Thoracic aorta (tissue), 2 donors: ENCODE data around the gene ARMC2. TPM values are rescaled to one million over a fixed set of nuclear protein-coding genes. Genes with fewer than 3 reads are reported as not detected.

Experiments used
- ATAC-seq: fragments of 150-250 bp; one replicate; pipeline ENCODE4 v1.8.0; 2017; ENCODE audit warnings: low read depth; ENCODE audit not compliant: insufficient number of reproducible peaks, low FRiP score
- DNase-seq: peaks from one replicate; pipeline ENCODE4 v3.0.0-alpha.2; 2020; ENCODE audit warnings: low spot score
- H3K27ac ChIP-seq, 2 donors: fragments of 200-600 bp; sonication (generic); 1 replicate in 1 of 2; 2 replicates in 1 of 2; pipeline ENCODE4 v1.5.1; 2016; ENCODE audit warnings: mild to moderate bottlenecking in 2 of 2, moderate library complexity in 2 of 2
- H3K27me3 ChIP-seq: fragments of 200-600 bp; sonication (generic); replicated peaks from 2 replicates; pipeline ENCODE4 v1.6.0; 2016; ENCODE audit warnings: mild to moderate bottlenecking; ENCODE audit not compliant: insufficient read depth
- H3K36me3 ChIP-seq: fragments of 200-600 bp; sonication (generic); one replicate; pipeline ENCODE4 v1.5.1; 2016
- H3K4me1 ChIP-seq, 2 donors: fragments of 200-600 bp; sonication (generic); 1 replicate in 1 of 2; 2 replicates in 1 of 2; pipeline versions ENCODE4 v1.5.1 to v1.6.0; 2016; ENCODE audit warnings: low read depth in 2 of 2, mild to moderate bottlenecking in 1 of 2; ENCODE audit not compliant: control insufficient read depth in 1 of 2
- H3K4me3 ChIP-seq: fragments of 200-600 bp; sonication (generic); 2 replicates; pipeline ENCODE4 v1.5.1; 2016; ENCODE audit warnings: mild to moderate bottlenecking
- H3K9me3 ChIP-seq: fragments of 200-600 bp; sonication (generic); 2 replicates; pipeline ENCODE4 v1.5.1; 2016
- total RNA-seq, 2 donors: library from RNA; depleted of rRNA; stranded (reverse); fragments of >200 nt; gene quantifications; one replicate each; pipeline versions ENCODE4 v1.1.0 to v1.2.3, GENCODE V29; 2016
- TF ChIP-seq, protein P1 (sequence below): fragments of 200-600 bp; sonication (generic); IDR thresholded peaks from one replicate; pipeline ENCODE4 v1.5.1; 2019; ENCODE audit warnings: antibody characterized with exemption

ARMC2 gene
- total RNA-seq, 2 donors from 2014 or later = 11.5 to 22.5 TPM

DNA sequence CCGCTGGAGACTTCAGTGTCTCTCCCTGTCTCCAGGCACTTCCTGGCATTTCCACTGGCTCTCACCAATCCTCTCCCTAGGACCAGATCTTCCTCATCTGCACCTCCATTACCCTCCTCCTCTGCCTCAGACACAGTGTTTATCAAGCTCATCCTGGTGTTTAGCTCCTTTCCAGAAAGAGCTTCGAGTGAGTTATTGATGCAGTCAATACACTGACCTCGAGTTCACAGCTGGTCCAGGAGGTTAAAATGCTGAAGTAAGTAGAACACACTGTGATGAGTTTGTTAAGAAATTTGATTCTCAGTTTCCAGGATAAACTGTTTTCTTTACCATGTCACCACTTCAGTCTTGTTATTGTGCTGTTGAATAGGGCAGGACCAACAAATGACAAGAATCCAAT is 42.1 kb upstream of the ARMC2 start:
- H3K4me3 ChIP-seq = no peak overlapping the region
- no peaks in the 10 kb centered on the region for H3K27me3 ChIP-seq
- H3K27ac ChIP-seq = no peak overlapping the region
- ATAC-seq (no peak), DNase-seq (no peak)
- peaks cover 8 to 29% of the 10 kb centered on the region in 2 donors for H3K4me1 ChIP-seq
- no peaks in the 10 kb centered on the region for H3K36me3 ChIP-seq
- no peaks in the 10 kb centered on the region for H3K9me3 ChIP-seq
- TF ChIP-seq, protein P1, sequence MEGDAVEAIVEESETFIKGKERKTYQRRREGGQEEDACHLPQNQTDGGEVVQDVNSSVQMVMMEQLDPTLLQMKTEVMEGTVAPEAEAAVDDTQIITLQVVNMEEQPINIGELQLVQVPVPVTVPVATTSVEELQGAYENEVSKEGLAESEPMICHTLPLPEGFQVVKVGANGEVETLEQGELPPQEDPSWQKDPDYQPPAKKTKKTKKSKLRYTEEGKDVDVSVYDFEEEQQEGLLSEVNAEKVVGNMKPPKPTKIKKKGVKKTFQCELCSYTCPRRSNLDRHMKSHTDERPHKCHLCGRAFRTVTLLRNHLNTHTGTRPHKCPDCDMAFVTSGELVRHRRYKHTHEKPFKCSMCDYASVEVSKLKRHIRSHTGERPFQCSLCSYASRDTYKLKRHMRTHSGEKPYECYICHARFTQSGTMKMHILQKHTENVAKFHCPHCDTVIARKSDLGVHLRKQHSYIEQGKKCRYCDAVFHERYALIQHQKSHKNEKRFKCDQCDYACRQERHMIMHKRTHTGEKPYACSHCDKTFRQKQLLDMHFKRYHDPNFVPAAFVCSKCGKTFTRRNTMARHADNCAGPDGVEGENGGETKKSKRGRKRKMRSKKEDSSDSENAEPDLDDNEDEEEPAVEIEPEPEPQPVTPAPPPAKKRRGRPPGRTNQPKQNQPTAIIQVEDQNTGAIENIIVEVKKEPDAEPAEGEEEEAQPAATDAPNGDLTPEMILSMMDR = no peak

DNA sequence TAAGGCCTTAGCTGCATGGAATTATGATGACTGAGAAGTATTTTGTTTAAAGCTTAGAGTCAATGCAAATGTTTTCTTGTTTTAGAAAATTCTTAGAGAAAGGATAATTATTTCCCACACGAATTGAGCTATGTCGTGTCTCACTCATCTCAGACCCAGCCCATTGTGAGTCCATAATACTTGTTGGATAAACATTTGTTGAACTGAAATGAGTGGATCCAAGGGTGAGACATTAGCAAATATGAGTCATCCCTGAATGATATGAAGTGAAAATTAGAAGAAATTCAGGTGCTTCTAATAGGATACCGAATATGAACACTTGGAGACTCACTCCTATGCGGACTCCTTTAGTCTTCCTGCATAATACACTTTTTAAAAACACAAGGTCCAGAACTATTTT is 41.6 kb upstream of the ARMC2 start:
- ATAC-seq (no peak), DNase-seq (no peak)
- H3K9me3 ChIP-seq = no peaks in the 10 kb centered on the region
- H3K36me3 ChIP-seq = no peaks in the 10 kb centered on the region
- TF ChIP-seq, protein P1 = no peak
- H3K27me3 ChIP-seq = no peaks in the 10 kb centered on the region
- H3K27ac ChIP-seq = no peak overlapping the region
- no peak overlapping the region for H3K4me3 ChIP-seq
- peaks cover 8 to 29% of the 10 kb centered on the region in 2 donors for H3K4me1 ChIP-seq

DNA sequence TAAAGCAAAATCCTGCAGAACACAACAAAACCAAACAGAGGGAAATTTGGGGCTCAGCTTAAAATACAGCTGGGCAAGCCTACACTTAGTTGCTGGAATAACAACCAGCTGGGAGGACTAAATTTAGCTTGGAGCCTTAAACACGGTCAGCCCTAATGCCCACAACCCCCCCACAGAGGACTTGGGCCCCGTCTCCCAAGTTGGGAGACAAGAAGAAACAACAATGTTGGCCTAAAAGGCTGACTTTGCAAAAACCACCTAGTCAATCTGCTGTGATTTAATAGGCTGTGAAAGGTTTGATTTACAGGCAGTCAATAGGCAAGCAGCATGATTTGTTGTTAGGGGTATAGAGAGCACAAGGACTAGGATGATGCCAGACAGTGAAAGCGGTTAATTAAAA is 40.3 kb upstream of the ARMC2 start:
- DNase-seq (no peak), ATAC-seq (no peak)
- TF ChIP-seq, protein P1 = no peak
- H3K4me3 ChIP-seq = no peak overlapping the region
- no peak overlapping the region for H3K27ac ChIP-seq
- H3K27me3 ChIP-seq = no peaks in the 10 kb centered on the region
- H3K9me3 ChIP-seq = no peaks in the 10 kb centered on the region
- H3K4me1 ChIP-seq = peaks cover 8 to 29% of the 10 kb centered on the region in 2 donors
- no peaks in the 10 kb centered on the region for H3K36me3 ChIP-seq

DNA sequence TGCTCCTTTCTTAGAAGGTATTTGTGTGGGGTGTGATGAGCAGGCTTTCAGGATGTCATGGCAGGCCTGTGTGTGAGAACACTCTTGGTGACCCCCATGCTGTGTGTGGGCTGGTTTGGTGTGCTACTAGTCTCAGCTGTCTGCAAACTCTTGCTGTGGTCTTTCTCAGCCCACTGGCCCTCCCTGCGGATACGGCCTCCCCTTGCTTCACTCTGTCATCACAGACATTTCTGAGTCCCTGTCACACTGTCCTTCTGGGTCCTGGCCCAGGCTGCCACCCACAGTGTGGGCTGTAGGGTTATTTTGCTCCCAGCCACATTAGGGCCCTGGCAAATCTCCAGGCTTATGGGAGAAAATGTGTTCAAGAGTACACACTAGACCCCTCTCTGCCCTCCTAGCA is 39.0 kb upstream of the ARMC2 start:
- H3K4me1 ChIP-seq = peaks cover 8 to 29% of the 10 kb centered on the region in 2 donors
- no peaks in the 10 kb centered on the region for H3K36me3 ChIP-seq
- H3K9me3 ChIP-seq = no peaks in the 10 kb centered on the region
- no peaks in the 10 kb centered on the region for H3K27me3 ChIP-seq
- no peak overlapping the region for H3K4me3 ChIP-seq
- no peak for ATAC-seq
- no peak for DNase-seq
- TF ChIP-seq, protein P1 = no peak
- H3K27ac ChIP-seq = no peak overlapping the region

DNA sequence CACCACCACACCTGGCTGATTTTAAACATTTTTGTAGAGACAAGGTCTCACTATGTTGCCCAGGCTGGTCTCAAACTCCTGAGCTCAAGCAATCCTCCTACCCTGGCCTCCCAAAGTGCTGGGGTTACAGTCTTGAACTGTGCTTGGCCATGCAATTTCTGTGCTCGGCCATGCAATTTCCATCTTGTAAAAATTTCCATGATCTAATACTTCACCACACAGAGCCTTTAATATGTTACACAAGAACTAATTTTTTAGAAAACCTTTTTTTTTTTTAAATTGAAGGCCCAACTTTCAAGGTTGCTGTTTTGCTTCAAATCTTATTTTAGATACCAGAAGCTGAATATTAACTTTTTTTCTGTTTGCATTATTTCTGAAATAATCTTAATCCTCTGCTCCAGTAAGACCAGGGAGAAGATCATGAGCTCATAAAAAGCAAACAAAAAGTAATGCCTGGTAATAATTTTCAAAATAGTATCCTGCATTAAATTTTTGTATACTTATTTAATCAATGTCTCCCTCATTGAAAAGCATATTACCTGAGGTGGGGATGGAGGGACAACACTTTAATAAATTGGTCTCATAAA is 38.1 kb upstream of the ARMC2 start:
- Histone ChIP-seq H3K9me3 (no peaks in the 10 kb centered on the region), H3K27me3 (no peaks in the 10 kb centered on the region), H3K36me3 (no peaks in the 10 kb centered on the region), H3K4me3 (no peak overlapping the region), H3K27ac (no peak overlapping the region), H3K4me1 (peaks cover 8 to 29% of the 10 kb centered on the region in 2 donors)
- TF ChIP-seq, protein P1 = no peak
- DNase-seq (no peak), ATAC-seq (no peak)
